ENCODE measurements around the gene PCDHA6.
"Not testable (repeated sequence)": the region's sequence is repeated elsewhere in the genome, so short reads cannot be mapped to it uniquely, and the experiment has no call there.

PCDHA6 gene

DNA sequence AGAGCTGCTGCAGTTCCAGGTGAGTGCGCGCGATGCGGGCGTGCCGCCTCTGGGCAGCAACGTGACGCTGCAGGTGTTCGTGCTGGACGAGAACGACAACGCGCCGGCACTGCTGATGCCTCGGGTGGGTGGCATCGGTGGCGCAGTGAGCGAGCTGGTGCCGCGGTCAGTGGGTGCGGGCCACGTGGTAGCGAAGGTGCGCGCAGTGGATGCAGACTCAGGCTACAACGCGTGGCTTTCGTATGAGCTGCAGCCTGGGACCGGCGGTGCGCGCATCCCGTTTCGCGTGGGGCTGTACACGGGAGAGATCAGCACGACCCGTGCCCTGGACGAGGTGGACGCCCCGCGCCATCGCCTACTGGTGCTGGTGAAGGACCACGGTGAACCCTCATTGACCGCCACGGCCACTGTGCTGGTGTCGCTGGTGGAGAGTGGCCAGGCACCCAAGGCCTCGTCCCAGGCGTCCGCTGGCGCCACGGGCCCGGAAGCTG, 24.9 kb upstream of the PCDHA6 start:
- H3K4me3 ChIP-seq (ENCODE audit: control insufficient read depth in 1 of 7, extremely low read depth in 1 of 7, insufficient read depth in 4 of 7, low read depth in 2 of 7, low read length in 6 of 7), result no peak overlapping the region
- 44% methylated on average over 48 of the region's 53 CpGs for WGBS (ENCODE audit: insufficient coverage)

DNA sequence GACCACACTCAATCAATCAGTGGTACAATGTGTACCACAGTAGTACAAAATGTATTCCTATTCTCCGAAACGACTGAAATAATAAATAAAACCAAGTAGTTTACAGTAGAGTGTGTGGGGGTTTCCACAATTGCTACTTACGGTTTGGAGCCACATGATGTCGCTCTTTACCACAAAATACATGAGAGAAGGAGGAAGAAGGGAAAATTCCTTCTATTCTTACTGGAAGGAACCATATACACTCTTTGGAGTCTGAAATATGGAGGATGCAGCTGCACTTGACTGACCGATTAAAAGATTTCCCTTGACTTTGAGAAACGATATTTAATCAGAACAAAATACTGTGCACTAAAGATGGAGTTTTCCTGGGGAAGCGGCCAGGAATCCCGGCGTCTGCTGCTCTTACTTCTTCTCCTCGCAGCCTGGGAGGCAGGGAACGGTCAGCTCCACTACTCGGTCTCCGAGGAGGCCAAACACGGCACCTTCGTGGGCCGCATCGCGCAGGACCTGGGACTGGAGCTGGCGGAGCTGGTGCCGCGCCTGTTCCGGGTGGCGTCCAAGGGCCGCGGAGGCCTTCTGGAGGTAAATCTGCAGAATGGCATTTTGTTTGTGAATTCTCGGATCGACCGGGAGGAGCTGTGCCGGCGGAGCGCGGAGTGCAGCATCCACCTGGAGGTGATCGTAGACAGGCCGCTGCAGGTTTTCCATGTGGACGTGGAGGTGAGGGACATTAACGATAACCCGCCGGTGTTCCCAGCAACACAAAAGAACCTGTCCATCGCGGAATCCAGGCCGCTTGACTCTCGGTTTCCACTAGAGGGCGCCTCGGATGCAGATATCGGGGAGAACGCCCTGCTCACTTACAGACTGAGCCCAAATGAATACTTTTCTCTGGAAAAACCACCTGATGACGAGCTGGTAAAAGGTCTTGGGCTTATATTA, 20.7 kb upstream of the PCDHA6 start, which contains the start of gene PCDHA4:
PCDHA4 (plus strand) TSS at position 235 of the 942 bp plus-strand sequence.
- peak in 2 of 3 donors; percentile 21 to 32 for DNase-seq
- H3K27ac ChIP-seq (ENCODE audit: insufficient read depth in 1 of 2, low read depth in 1 of 2, low read length in 2 of 2, poor library complexity in 1 of 2, severe bottlenecking in 2 of 2), result no peak within 1 kb of the TSS
- ChIA-PET CTCF (interaction anchor here (0.9 kb wide), 1 partner anchor 751 kb away, joined by 3 read pairs; no protein-coding TSS in a partner anchor), POLR2A (no interaction called here)
- H3K36me3 ChIP-seq (ENCODE audit: control insufficient read depth in 4 of 4, insufficient read depth in 4 of 4, low read length in 3 of 4), result no peaks in the 10 kb centered on the region
- H3K4me1 ChIP-seq (ENCODE audit: control extremely low read depth in 1 of 4, control insufficient read depth in 4 of 4, insufficient read depth in 4 of 4, low read length in 3 of 4), result no peaks in the 10 kb centered on the region
- H3K27me3 ChIP-seq (replicated peaks in 2 of 5; ENCODE audit: control insufficient read depth in 4 of 5, insufficient read depth in 5 of 5, low read length in 4 of 5), result peaks cover 0 to 29% (median 0%) of the 10 kb centered on the region in 5 experiments
- peak within 1 kb of the TSS in 2 of 7 experiments; percentile 4 to 38 for H3K4me3 ChIP-seq (ENCODE audit: control insufficient read depth in 1 of 7, extremely low read depth in 1 of 7, insufficient read depth in 4 of 7, low read depth in 2 of 7, low read length in 6 of 7)
- H3K9me3 ChIP-seq (ENCODE audit: control extremely low read depth in 1 of 5, control insufficient read depth in 4 of 5, insufficient read depth in 2 of 5, low read depth in 1 of 5, low read length in 4 of 5), result peaks cover 1 to 47% (median 36%) of the 10 kb centered on the region in 5 experiments
- WGBS (ENCODE audit: insufficient coverage), result 16% methylated on average over 20 of the region's 47 CpGs

More for the DNA sequence above, 24.9 kb upstream of the PCDHA6 start:
- H3K36me3 ChIP-seq (ENCODE audit: control insufficient read depth in 4 of 4, insufficient read depth in 4 of 4, low read length in 3 of 4), result no peaks in the 10 kb centered on the region
- POLR2A ChIA-PET, result no interaction called here
- peaks cover 10 to 50% (median 36%) of the 10 kb centered on the region in 5 experiments for H3K9me3 ChIP-seq (ENCODE audit: control extremely low read depth in 1 of 5, control insufficient read depth in 4 of 5, insufficient read depth in 2 of 5, low read depth in 1 of 5, low read length in 4 of 5)
- DNase-seq, result no peak
- no peaks in the 10 kb centered on the region for H3K4me1 ChIP-seq (ENCODE audit: control extremely low read depth in 1 of 4, control insufficient read depth in 4 of 4, insufficient read depth in 4 of 4, low read length in 3 of 4)
- H3K27me3 ChIP-seq (replicated peaks in 2 of 5; ENCODE audit: control insufficient read depth in 4 of 5, insufficient read depth in 5 of 5, low read length in 4 of 5), result peaks cover 0 to 36% (median 0%) of the 10 kb centered on the region in 5 experiments
- CTCF ChIA-PET, result no interaction called here
- no peak overlapping the region for H3K27ac ChIP-seq (ENCODE audit: insufficient read depth in 1 of 2, low read depth in 1 of 2, low read length in 2 of 2, poor library complexity in 1 of 2, severe bottlenecking in 2 of 2)

DNA sequence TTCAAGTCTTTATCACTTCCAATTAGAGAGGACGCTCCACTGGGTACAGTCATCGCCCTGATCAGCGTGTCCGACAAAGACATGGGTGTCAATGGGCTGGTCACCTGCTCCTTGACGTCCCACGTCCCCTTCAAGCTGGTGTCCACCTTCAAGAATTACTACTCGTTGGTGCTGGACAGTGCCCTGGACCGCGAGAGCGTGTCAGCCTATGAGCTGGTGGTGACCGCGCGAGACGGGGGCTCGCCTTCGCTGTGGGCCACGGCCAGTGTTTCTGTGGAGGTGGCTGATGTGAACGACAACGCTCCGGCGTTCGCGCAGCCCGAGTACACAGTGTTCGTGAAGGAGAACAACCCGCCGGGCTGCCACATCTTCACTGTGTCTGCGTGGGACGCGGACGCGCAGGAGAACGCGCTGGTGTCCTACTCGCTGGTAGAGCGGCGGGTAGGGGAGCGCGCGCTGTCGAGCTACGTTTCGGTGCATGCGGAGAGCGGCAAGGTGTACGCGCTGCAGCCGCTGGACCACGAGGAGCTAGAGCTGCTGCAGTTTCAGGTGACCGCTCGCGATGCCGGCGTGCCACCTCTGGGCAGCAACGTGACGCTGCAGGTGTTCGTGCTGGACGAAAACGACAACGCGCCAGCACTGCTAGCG, 19.4 kb upstream of the PCDHA6 start:
- H3K4me1 ChIP-seq (ENCODE audit: control extremely low read depth in 1 of 4, control insufficient read depth in 4 of 4, insufficient read depth in 4 of 4, low read length in 3 of 4); DNase-seq; H3K36me3 ChIP-seq (ENCODE audit: control insufficient read depth in 4 of 4, insufficient read depth in 4 of 4, low read length in 3 of 4); POLR2A ChIA-PET; CTCF ChIA-PET; H3K27ac ChIP-seq (ENCODE audit: insufficient read depth in 1 of 2, low read depth in 1 of 2, low read length in 2 of 2, poor library complexity in 1 of 2, severe bottlenecking in 2 of 2); H3K4me3 ChIP-seq (ENCODE audit: control insufficient read depth in 1 of 7, extremely low read depth in 1 of 7, insufficient read depth in 4 of 7, low read depth in 2 of 7, low read length in 6 of 7): not testable (repeated sequence)
- Histone ChIP-seq H3K27me3 (replicated peaks in 2 of 5; ENCODE audit: control insufficient read depth in 4 of 5, insufficient read depth in 5 of 5, low read length in 4 of 5) (peaks cover 0 to 17% (median 0%) of the 10 kb centered on the region in 5 experiments), H3K9me3 (ENCODE audit: control extremely low read depth in 1 of 5, control insufficient read depth in 4 of 5, insufficient read depth in 2 of 5, low read depth in 1 of 5, low read length in 4 of 5) (peaks cover 0 to 37% (median 24%) of the 10 kb centered on the region in 5 experiments)
- 57% methylated on average over 47 of the region's 62 CpGs for WGBS (ENCODE audit: insufficient coverage)

DNA sequence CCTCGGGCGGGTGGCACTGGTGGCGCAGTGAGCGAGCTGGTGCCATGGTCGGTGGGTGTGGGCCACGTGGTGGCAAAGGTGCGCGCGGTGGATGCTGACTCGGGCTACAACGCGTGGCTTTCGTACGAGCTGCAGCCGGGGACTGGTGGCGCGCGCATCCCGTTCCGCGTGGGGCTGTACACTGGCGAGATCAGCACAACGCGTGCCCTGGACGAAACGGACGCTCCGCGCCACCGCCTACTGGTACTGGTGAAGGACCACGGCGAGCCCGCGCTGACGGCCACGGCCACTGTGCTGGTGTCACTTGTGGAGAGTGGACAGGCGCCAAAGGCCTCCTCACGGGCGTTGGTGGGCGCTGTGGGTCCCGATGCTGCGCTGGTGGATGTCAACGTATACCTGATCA, 18.9 kb upstream of the PCDHA6 start:
- H3K27me3 ChIP-seq (replicated peaks in 2 of 5; ENCODE audit: control insufficient read depth in 4 of 5, insufficient read depth in 5 of 5, low read length in 4 of 5), result peaks cover 0 to 17% (median 0%) of the 10 kb centered on the region in 5 experiments
- 69% methylated on average over 43 of the region's 43 CpGs for WGBS (ENCODE audit: insufficient coverage)
- POLR2A ChIA-PET, result no interaction called here
- no peak overlapping the region for H3K27ac ChIP-seq (ENCODE audit: insufficient read depth in 1 of 2, low read depth in 1 of 2, low read length in 2 of 2, poor library complexity in 1 of 2, severe bottlenecking in 2 of 2)
- peaks cover 0 to 34% (median 23%) of the 10 kb centered on the region in 5 experiments for H3K9me3 ChIP-seq (ENCODE audit: control extremely low read depth in 1 of 5, control insufficient read depth in 4 of 5, insufficient read depth in 2 of 5, low read depth in 1 of 5, low read length in 4 of 5)
- no peaks in the 10 kb centered on the region for H3K4me1 ChIP-seq (ENCODE audit: control extremely low read depth in 1 of 4, control insufficient read depth in 4 of 4, insufficient read depth in 4 of 4, low read length in 3 of 4)
- DNase-seq, result no peak
- H3K36me3 ChIP-seq (ENCODE audit: control insufficient read depth in 4 of 4, insufficient read depth in 4 of 4, low read length in 3 of 4), result no peaks in the 10 kb centered on the region
- CTCF ChIA-PET, result no interaction called here
- no peak overlapping the region for H3K4me3 ChIP-seq (ENCODE audit: control insufficient read depth in 1 of 7, extremely low read depth in 1 of 7, insufficient read depth in 4 of 7, low read depth in 2 of 7, low read length in 6 of 7)

DNA sequence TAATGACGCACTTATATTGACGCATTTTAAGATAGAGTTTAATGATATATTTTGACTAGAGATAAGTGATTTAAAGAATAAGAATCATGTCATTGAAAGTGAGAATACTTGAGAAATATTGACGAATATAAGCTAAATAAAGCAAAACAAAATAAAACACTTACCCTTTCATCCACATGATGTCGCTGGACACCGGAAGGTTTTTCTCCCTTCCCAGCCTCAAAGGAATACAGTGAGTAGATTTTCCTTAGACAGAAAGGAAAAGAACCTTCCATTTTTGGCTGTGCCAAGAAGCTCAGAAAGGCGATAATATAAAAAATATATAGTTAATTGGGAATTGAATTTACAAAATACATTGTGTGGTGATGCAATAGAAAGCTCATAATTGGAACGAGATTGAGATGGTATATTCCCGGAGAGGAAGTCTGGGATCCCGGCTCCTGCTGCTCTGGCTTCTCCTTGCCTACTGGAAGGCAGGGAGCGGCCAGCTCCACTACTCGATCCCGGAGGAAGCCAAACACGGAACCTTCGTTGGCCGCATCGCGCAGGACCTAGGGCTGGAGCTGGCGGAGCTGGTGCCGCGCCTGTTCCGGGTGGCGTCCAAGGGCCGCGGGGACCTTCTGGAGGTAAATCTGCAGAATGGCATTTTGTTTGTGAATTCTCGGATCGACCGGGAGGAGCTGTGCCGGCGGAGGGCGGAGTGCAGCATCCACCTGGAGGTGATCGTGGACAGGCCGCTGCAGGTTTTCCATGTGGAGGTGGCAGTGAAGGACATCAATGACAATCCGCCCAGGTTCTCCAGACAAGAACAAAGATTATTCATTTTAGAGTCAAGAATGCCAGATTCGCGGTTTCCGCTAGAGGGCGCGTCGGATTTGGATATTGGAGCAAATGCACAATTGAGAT, 6.1 kb upstream of the PCDHA6 start, which contains the start of gene PCDHA5:
PCDHA5 (plus strand) TSS at position 239 of the 906 bp plus-strand sequence.
- H3K4me1 ChIP-seq (ENCODE audit: control extremely low read depth in 1 of 4, control insufficient read depth in 4 of 4, insufficient read depth in 4 of 4, low read length in 3 of 4), result no peaks in the 10 kb centered on the region
- WGBS (ENCODE audit: insufficient coverage), result 33% methylated on average over 29 of the region's 39 CpGs
- H3K36me3 ChIP-seq (ENCODE audit: control insufficient read depth in 4 of 4, insufficient read depth in 4 of 4, low read length in 3 of 4), result no peaks in the 10 kb centered on the region
- peaks cover 0 to 5% (median 2%) of the 10 kb centered on the region in 5 experiments for H3K27me3 ChIP-seq (replicated peaks in 2 of 5; ENCODE audit: control insufficient read depth in 4 of 5, insufficient read depth in 5 of 5, low read length in 4 of 5)
- peak in 2 of 3 donors; percentile 13 to 24 for DNase-seq
- ChIA-PET CTCF (no interaction called here), POLR2A (no interaction called here)
- no peak within 1 kb of the TSS for H3K4me3 ChIP-seq (ENCODE audit: control insufficient read depth in 1 of 7, extremely low read depth in 1 of 7, insufficient read depth in 4 of 7, low read depth in 2 of 7, low read length in 6 of 7)
- no peak within 1 kb of the TSS for H3K27ac ChIP-seq (ENCODE audit: insufficient read depth in 1 of 2, low read depth in 1 of 2, low read length in 2 of 2, poor library complexity in 1 of 2, severe bottlenecking in 2 of 2)
- peaks cover 1 to 28% (median 21%) of the 10 kb centered on the region in 5 experiments for H3K9me3 ChIP-seq (ENCODE audit: control extremely low read depth in 1 of 5, control insufficient read depth in 4 of 5, insufficient read depth in 2 of 5, low read depth in 1 of 5, low read length in 4 of 5)

DNA sequence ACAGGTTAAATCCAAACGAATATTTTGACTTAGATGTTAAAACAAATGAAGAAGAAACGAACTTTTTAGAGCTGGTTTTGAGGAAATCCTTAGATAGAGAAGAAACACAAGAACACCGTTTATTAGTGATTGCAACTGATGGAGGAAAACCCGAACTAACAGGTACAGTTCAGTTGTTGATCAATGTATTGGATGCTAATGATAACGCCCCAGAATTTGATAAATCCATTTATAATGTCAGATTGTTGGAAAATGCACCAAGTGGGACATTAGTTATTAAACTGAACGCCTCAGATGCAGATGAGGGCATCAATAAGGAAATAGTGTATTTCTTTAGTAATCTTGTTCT, 5.5 kb upstream of the PCDHA6 start:
- 27% methylated on average over 3 of the region's 6 CpGs for WGBS (ENCODE audit: insufficient coverage)
- POLR2A ChIA-PET, result no interaction called here
- Histone ChIP-seq H3K27me3 (replicated peaks in 2 of 5; ENCODE audit: control insufficient read depth in 4 of 5, insufficient read depth in 5 of 5, low read length in 4 of 5) (peaks cover 0 to 5% (median 2%) of the 10 kb centered on the region in 5 experiments), H3K4me3 (ENCODE audit: control insufficient read depth in 1 of 7, extremely low read depth in 1 of 7, insufficient read depth in 4 of 7, low read depth in 2 of 7, low read length in 6 of 7) (no peak overlapping the region), H3K27ac (ENCODE audit: insufficient read depth in 1 of 2, low read depth in 1 of 2, low read length in 2 of 2, poor library complexity in 1 of 2, severe bottlenecking in 2 of 2) (no peak overlapping the region), H3K4me1 (ENCODE audit: control extremely low read depth in 1 of 4, control insufficient read depth in 4 of 4, insufficient read depth in 4 of 4, low read length in 3 of 4) (no peaks in the 10 kb centered on the region), H3K36me3 (ENCODE audit: control insufficient read depth in 4 of 4, insufficient read depth in 4 of 4, low read length in 3 of 4) (no peaks in the 10 kb centered on the region), H3K9me3 (ENCODE audit: control extremely low read depth in 1 of 5, control insufficient read depth in 4 of 5, insufficient read depth in 2 of 5, low read depth in 1 of 5, low read length in 4 of 5) (peaks cover 2 to 30% (median 21%) of the 10 kb centered on the region in 5 experiments)
- no peak for DNase-seq
- CTCF ChIA-PET, result no interaction called here

Measured in common myeloid progenitor, CD34-positive (primary cell).